ENCODE results near the gene CHPF.

DNA sequence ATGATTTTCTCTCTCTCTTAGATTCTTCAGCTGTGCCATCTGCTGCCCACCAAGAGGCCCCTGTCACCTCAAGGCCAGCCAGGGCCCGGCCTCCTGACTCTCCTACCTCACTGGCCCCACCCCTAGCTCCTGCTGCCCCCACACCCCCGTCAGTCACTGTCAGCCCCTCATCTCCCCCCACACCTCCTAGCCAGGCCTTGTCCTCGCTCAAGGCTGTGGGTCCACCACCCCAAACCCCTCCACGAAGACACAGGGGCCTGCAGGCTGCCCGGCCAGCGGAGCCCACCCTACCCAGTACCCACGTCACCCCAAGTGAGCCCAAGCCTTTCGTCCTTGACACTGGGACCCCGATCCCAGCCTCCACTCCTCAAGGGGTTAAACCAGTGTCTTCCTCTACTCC lies 54.3 kb downstream of the CHPF start:
- TF ChIP-seq, protein P1, sequence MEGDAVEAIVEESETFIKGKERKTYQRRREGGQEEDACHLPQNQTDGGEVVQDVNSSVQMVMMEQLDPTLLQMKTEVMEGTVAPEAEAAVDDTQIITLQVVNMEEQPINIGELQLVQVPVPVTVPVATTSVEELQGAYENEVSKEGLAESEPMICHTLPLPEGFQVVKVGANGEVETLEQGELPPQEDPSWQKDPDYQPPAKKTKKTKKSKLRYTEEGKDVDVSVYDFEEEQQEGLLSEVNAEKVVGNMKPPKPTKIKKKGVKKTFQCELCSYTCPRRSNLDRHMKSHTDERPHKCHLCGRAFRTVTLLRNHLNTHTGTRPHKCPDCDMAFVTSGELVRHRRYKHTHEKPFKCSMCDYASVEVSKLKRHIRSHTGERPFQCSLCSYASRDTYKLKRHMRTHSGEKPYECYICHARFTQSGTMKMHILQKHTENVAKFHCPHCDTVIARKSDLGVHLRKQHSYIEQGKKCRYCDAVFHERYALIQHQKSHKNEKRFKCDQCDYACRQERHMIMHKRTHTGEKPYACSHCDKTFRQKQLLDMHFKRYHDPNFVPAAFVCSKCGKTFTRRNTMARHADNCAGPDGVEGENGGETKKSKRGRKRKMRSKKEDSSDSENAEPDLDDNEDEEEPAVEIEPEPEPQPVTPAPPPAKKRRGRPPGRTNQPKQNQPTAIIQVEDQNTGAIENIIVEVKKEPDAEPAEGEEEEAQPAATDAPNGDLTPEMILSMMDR (IDR thresholded peaks at IDR 0.05; ENCODE audit: low read depth, low read length, missing input control), result no peak
- TF ChIP-seq RXRA (IDR thresholded peaks at IDR 0.05) (no peak), TAF1 (conservative IDR thresholded peaks at IDR 0.05) (no peak), YY1 (IDR thresholded peaks at IDR 0.05) (no peak), JUND (IDR thresholded peaks at IDR 0.05) (no peak)
- TF ChIP-seq, protein P2, sequence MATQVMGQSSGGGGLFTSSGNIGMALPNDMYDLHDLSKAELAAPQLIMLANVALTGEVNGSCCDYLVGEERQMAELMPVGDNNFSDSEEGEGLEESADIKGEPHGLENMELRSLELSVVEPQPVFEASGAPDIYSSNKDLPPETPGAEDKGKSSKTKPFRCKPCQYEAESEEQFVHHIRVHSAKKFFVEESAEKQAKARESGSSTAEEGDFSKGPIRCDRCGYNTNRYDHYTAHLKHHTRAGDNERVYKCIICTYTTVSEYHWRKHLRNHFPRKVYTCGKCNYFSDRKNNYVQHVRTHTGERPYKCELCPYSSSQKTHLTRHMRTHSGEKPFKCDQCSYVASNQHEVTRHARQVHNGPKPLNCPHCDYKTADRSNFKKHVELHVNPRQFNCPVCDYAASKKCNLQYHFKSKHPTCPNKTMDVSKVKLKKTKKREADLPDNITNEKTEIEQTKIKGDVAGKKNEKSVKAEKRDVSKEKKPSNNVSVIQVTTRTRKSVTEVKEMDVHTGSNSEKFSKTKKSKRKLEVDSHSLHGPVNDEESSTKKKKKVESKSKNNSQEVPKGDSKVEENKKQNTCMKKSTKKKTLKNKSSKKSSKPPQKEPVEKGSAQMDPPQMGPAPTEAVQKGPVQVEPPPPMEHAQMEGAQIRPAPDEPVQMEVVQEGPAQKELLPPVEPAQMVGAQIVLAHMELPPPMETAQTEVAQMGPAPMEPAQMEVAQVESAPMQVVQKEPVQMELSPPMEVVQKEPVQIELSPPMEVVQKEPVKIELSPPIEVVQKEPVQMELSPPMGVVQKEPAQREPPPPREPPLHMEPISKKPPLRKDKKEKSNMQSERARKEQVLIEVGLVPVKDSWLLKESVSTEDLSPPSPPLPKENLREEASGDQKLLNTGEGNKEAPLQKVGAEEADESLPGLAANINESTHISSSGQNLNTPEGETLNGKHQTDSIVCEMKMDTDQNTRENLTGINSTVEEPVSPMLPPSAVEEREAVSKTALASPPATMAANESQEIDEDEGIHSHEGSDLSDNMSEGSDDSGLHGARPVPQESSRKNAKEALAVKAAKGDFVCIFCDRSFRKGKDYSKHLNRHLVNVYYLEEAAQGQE (IDR thresholded peaks at IDR 0.05), result no peak
- TF ChIP-seq, protein P3, sequence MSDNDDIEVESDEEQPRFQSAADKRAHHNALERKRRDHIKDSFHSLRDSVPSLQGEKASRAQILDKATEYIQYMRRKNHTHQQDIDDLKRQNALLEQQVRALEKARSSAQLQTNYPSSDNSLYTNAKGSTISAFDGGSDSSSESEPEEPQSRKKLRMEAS (IDR thresholded peaks at IDR 0.05), result no peak
- TF ChIP-seq, protein P4, sequence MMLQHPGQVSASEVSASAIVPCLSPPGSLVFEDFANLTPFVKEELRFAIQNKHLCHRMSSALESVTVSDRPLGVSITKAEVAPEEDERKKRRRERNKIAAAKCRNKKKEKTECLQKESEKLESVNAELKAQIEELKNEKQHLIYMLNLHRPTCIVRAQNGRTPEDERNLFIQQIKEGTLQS (IDR thresholded peaks at IDR 0.05), result no peak

Measured in liver (tissue), 3 donors.